NCI-H82 treated with DMSO at 0.1 percent for 48 hours (cell line): ENCODE data around the gene GMPPA.

Experiments used
- DNase-seq: peaks from one replicate; lab custom pipeline; 2025; ENCODE audit not compliant: unreplicated experiment; lab: John Stamatoyannopoulos, UW

Gene GMPPA

DNA sequence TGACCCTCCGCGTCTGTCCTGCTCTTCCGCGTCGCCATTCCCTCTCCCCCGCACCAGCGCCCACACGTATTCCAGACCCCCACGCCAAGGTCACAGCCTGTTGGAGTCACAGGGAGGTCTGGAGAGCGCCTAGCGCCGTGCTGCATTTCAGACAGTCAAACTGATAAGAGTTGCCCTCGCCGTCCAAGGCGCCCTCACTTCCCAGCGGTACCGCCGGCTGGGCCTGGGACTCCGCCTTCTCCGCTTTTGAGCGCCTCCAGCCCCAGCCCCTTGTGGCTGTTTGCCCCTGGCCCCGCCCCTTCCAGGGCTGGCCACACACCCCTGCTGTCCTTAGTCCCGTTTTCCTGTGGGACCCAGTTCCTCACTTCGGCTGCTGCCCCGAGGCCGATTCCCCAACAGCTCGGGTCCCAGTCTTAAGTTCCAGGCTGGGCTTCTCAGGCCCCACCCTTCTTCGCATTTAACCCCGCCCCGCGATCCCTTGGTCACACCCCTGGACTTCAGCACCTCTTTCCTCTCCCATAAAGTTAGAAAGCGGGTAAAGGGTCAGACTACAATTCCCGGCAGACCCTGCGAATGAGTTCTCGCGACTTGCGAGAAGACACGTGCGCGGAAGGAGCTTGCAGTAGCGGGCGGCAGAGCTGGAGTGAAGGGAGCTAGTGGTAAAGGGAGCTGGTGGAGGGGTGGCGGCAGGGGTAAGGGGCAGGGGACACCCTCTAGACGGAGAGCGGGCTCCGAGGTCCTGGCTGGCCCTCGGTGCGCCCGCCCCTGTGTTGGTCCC, at the start of gene GMPPA:
Gene GMPPA (plus strand): TSS at position 612 of the 778 bp plus-strand sequence. CDS start 1,085 bp downstream, outside the sequence.
- peak; percentile 99 for DNase-seq

DNA sequence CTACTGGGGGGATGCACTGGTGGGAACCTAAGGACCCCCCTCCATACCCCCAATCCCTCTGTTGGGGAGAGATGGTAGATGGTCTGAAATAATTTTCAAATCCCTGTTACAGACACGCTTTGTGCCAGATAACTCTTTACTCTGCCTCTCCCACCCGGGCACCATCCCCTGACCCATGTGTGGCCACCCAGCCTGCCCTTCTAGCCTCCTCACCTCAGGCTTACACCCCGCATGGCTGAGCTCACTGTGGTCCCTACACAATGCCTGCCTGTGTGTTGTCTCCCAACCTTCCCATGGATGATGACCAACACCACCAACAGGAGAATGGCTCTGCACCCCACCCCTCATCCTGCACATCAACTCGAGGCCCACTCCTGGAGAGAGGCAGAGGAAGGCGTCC, 49.1 kb upstream of the GMPPA start:
- no peak for DNase-seq

DNA sequence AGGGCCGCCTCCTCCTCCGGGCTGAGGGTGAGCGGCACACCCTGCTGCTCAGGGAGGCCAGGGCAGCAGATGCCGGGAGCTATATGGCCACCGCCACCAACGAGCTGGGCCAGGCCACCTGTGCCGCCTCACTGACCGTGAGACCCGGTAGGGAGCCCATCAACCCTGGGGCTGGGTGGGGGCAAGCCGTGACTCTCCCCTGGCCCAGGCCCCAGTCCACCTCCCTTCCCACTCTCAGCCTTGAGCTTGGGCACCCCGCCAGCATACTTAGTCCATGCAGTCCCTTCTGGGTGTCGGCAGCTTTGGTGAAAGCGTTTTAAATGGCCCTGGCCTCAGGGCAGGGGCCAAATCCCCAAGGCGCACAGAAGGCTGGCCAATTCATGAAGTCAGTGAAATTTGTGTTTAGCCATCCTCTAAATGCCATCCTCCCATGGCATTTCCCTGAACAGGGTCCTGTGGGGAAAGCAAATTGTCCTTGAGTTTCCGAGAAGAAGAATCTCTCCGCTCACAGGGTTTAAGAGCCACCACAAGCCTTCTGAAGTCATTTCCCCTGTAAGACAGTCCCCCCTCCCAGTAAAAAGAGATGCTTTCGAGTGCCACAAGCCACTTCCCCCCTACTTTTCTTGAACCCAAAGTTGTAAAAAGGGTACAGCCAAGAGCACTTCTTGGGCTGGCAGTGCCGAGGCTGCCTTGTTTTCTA, 46.9 kb upstream of the GMPPA start:
- no peak for DNase-seq

DNA sequence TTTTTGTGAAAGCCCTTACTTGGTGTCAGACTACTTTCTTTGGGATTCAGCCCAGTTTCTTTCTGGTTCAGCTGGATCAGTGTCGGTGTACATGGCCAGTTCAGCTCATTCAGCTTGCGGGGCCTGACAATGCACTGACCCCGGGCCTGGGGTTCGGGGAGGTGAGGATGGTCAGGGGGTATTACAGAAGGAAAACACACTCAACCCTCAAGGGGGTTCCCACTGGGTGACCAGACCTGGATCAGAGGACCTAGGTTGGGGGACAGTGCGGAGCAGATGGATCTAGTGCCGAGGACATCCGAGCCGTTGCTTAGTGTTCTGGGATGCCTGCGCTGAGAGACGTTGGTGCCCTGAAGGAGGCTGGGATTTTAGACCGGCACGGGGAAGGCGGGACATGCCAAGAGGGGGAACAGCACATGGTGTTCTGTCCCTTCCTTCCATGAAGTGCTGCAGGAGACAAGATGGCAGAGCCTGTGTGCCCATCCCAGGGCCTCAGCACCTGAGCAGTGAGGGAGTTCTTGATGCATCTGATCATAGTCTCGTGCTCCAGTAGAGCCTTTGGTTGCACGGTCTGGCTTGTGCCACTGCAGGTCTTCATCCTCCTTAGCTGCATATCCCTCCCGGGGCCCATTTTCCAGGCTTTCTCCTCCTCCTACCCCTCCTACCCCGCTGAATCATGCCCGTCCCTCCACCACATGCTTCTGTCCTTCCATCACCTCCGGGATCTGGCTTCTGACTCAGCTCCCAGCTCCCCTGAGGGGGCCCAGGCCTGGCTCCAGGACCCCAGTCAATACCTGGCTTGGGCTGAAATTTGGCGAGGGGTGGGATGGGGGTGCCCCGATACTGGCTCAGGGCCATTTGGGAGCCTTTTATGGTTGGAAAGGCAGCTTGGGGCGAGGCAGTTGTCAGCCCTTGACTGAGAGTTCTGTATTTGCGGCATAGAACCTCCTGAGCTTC, 46.1 kb upstream of the GMPPA start:
- no peak for DNase-seq

DNA sequence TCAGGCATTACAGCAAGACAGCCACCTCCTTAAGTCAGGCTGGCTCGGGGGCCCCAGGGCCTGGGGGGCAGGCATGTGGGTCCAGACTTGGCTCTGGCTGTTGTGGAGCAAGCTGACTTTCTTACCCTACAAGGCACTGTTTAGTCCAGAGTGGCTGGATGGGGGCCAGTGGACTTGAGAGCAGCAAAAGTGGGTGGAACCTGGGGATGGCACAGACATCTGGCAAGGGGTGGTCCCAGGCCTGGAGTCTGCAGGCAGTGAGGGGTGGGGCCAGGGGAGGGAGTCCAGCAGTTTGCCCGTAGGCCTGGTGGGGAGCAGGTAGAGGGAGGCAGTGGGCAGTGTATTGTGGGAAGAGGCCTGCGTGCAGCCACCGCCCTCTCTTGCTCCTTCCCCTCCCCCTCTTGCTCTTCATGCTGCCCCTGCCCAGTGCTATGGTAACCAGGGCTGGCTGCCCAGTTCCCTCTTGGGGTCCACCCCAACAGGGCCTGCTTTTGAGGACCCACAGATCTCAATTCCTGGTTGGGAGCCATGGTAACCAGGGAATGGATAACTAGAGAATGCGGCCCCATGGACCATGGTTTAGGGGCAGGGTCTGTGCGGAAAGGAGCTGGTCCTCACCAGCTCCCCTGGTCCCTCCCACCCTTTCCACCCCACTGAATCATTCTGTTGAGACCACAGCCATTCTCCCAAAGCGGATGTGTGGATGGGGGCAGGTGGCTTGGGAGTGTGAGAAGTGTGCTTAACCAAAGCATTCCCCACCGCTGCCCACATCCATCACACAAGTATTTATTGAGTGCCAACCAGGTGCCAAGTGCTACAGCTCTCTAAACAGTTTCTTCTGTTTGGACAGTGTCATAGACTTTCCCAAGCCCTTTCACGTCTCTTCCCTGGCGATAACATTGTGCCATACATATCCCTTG, 44.8 kb upstream of the GMPPA start:
- DNase-seq = peak; percentile 66

DNA sequence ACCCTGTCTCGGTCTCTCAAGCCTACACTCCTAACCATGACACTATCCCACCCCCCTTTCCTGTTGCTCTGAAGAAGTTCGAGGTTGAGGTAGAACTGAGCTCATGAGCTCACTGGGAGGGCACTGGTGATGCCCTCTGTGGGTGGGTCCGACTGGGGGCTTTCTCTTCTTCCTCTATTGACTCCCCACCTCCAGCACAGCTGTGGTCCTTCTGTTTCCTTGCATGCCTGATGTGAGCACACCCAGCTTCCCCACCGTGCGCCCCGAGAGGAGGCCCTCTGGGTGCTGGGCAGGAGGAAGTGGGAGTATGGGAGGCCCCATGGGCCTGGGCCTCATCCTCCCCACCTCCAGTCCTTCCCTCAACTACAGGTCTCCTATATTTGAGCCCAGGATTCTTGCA, 43.1 kb upstream of the GMPPA start:
- DNase-seq = no peak

DNA sequence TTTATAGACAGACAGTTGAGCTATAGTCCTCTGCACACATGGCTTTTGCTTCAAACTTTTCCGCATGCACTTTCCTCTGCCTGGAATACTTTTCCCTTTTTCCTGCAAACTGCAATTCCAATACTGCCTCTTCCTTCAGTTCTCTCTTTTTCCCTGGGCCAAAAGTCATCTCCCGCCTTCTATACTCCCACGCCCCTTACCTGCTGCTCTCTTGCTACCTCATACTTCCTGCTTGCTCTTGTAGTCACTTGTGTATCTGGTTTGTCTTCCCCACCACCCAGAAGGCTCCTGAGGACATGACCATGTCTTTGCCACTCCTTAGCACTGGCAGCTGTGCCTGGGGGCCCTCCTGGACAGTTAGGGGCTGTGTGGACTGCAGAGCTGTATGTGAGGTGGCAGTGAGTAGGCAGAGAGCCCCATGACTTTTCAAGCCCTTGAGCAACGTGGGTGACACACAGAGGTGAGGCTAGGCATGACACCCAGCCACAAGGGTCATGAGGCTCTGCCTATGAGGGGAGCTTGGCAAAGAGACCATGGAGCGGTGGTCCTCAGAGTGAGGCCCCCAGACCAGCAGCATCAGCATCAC, 40.8 kb upstream of the GMPPA start:
- DNase-seq = no peak

DNA sequence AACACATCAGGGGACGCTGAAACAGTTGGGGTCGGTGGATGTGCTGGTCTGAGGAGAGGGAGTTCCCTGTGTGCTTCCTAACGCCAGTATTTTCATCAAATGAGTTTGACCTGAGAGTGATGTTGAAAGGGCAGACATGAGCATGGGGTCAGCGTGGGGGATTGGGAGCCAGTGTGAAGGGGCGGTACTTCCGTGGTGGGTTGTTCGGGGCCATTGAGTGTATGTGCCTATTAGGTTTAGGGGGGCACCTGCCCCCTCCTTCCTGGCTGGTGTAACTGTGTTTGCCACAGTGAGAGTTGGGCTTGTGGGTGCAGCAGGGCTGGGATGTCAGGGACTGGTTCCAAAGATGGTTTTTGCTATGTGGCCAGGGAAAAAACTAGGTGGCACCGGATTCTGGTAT, 39.7 kb upstream of the GMPPA start:
- DNase-seq = no peak

DNA sequence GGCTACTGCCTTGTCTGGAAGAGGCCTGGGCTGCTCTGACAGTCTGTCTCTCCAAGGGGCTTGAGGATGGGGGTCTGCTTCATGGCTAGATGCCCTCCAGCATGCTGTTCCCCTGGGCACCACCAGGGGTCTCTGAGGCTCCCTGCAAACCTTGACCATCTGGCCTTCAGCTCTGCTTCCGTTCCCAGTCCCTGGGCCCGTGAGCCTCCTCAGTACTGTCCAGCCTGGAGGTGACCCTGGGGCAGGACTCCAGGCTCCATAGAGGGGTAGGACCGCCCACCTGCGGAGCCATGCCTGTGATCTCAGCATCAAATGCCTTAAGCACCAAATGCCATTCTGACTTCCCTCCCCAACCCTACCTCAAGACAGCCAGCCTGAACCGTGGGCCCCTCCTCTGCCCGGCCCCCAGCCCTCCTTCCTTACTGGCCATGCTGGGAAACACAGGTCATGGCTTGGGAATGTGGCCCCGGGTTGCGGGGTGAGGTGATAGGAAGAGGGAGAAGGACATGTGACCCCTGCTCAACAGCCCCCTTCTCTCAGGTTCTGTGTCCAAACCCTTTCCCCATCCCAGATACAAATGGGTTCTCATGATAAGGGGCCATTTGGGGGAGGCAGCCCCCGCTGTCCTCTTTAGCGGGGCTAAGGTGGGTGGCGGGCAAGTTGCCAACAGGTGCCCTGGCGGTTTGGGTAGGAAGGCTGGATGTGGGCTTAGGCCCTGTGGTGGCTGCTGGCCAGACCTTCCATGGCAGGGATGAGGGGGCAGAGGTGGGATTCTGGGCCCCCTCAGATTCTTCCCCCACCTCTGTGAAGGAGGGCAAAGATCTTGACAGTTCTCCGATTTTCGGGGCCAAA, 39.0 kb upstream of the GMPPA start:
- DNase-seq = peak; percentile 51

DNA sequence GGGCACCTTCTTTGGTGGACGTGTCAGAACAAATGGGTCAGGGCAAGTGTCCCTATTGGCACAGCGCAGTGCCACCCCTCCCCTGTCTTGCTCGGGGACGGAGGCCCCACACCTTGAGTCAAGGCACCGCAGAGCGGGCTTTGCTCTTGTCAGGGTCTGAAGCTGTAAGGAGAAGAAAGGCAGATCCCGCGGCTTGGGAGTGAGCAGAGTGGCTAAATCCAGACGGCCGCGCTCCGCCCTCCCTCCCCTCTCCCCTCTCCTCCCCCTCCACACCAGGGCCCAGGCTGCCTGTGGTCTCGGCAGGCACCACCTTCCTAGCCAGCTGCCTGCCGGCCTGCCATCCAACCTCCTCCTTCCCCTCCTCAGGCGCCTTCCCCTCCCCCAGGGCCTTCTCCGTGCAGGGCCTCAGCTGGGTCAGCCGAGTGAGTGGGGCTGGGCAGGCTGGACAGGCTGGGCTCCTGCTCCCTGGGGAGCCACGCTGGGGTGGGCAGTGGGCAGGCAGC, 38.2 kb upstream of the GMPPA start:
- DNase-seq = peak; percentile 87

DNA sequence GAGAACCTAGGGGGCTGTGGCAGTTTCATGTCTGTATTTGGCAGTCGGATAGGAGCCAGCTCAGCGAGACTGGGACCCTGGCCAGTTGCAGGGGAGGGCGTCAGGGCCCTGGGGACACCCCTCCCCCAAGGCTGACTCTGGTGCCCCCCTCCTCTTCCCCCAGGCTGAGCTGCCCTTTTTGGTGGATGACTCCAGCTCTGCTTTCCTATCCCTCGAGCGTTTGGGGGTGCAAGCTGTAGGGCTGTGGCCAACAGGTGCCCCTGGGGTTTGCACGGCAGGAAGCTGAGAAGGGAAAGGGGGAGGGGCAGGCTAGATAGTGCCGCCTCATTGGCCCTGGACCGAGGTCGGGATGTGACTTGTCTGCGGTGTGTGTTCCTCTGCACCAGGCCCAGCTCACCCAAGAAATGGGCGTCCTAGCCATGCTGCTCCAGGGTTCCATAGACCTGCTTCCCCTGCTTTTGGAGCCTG, 37.6 kb upstream of the GMPPA start:
- DNase-seq = no peak

DNA sequence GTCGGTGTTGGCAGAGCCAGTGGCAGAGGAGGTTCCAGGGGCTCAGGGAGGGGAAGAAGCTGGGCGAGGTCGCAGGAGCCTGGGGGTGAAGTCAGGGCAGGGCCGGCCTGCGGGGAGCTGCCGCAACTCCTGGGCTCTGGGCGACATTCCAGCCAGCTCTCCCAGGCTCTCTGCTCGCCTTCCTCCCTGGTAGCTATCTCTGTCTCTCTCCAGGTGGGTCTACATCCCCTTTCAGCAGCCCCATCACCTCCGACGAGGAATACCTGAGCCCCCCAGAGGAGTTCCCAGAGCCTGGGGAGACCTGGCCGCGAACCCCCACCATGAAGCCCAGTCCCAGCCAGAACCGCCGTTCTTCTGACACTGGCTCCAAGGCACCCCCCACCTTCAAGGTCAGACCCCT, 37.0 kb upstream of the GMPPA start:
- no peak for DNase-seq

DNA sequence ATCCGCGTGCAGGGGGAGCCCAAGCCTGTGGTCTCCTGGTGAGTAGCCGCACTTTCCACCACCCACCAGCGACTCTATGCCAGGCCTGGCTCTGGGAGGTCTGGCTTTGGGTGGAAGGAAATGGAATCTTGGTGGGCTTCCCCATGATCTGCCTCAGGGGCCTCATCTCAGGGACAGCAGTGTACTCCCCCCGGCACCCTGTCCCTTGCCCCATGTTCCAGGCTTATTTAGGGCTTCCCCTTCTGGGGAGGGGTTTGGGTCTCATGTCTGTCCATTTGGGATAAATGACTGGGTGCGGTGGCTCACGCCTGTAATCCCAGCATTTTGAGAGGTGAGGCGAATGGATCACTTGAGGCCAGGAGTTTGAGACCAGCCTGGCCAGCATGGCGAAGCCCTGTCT, 36.3 kb upstream of the GMPPA start:
- DNase-seq = no peak

DNA sequence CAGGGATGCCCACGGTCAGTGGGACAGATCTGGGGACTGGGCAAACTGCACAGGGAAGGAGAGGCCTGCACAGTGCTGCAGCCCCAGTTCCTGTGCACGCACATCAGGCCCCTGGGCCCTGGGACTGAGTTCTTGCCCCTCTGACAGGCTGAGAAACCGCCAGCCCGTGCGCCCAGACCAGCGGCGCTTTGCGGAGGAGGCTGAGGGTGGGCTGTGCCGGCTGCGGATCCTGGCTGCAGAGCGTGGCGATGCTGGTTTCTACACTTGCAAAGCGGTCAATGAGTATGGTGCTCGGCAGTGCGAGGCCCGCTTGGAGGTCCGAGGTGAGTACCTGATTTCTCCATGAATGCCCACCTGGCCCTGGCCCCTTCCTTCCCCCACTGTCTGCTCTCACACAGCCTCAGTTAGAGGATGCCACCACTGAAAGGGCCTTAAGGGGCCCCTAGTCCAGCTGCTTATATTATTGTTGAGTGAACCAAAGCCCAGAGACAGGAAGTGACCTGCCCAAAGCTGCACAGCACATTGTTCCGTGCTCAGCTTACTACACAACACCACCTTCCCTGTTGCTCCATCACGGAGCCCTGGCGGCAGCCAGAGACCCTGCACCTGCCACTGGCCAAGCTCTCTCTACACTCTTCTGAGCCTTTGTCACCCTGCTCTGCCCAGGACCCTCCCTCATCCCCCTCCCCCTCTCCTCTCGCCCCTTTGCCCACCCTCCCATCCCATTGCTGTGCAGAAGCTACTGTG, 34.2 kb upstream of the GMPPA start:
- DNase-seq = no peak

DNA sequence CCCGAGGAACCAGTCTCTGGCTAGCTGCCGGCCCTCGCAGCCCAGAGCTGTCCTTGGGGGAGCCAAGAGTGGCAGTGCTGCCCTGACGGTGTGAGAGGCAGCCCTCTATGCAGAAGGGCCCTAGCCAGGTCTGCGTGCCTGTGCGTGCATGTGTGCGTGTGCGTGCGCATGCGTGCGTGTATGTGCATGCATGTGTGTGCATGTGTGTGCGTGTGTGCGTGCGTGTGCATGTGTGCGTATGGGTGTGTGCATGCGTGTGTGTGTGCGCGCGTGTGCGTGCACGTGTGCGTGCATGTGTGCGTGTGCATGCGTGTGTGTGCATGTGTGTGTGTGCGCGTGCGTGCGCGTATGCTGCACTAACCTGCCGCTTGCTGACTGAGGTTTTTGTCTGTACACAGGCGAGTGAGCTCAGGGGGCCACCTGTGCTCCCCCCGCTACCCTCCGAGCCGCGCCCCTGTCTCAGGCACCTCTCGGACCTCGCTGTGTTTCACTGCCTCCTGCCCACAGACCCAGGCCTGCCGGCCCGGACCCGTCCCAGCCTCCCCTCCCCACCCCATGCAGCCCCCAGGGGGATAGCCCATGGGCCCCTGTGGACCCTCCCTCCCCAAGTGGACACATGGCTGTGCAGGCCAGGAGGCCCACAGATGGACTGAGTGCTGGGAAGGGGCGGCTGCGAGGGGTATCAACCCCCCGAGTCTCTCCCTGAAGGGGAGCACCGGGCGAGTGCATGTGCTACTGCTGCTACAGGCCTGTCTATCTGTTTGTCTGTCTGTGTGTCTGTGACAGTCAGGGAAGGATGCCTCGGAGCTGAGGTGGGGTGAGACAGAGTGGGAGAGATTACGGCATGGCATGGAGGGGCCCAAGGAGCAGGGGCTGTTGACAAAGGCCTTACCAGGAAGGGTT, 32.8 kb upstream of the GMPPA start:
- no peak for DNase-seq

DNA sequence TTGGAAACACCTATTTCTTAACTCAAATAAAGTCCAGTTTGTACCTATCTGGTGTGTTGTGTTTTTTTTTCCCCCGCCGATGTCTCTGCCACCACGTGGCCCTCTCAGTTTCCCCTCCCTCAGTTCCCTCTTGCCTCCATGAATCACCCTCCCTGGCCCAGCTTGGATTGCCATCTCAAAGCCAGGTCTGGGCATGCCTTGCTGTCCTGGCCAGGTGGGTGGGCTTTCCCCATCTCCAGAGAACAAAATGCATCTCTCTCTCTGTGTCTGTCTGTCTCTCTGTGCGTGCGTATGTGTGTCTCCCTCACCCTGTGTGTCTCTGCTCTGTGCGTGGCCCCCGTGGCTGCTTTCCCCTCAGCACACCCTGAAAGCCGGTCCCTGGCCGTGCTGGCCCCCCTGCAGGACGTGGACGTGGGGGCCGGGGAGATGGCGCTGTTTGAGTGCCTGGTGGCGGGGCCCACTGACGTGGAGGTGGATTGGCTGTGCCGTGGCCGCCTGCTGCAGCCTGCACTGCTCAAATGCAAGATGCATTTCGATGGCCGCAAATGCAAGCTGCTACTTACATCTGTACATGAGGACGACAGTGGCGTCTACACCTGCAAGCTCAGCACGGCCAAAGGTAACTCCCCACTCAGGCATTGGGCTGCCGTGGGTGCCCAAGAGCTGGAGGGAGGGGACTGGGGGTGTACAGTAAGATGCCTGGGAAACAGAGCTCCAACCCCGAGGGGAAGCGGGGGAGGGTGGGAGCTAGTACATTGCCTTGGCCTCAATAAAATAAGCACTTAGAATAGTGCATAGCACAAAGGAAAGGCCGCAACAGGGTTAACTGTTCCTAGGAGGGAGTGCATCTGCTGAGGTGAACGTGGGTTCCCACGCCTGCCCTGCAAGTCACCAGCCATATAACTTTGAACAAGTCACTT, 31.6 kb upstream of the GMPPA start:
- no peak for DNase-seq
